ENCODE results near the gene BCL7B.
"Not testable (repeated sequence)": the region's sequence is repeated elsewhere in the genome, so short reads cannot be mapped to it uniquely, and the experiment has no call there.

The BCL7B gene

DNA sequence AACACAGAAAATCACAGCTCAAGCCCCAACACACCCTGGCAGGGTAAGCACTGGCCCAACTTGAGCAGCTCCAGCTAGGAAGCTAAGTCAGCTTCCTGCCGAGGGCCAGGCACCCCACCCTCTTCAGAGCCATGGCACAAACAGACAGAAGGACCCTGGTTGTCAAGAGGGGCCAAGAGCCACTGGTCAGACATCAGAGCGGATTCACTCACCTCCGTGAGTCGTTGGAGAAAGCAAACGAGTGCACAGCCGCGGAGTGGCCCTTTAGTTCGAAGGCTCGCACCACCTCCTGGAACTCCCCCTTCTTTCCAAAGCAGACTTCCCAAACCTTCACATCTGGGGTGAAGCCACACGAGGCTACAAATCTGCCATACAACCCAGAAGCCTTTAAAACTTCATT is 13.5 kb upstream of the BCL7B start:
- no peak for DNase-seq

DNA sequence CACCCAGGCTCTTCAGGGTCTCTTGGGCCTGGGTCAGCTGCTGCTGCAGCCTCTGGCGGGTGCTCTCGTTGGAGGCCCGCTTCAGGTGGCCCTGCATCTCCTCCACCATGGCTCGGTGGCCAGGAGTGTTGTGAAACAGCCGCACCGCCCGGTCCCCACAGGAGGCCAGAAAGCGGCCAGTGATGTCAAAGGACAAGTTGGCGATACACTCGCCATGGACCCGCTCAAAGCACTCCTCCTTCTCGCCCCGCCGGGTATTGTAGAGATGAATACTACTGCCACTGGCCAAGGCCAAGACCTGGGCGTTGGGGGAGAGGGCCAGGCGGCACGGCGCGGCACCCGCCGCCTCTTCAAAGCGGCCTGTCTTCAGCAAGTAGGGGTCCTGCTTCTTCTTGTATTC is 13.0 kb upstream of the BCL7B start:
- DNase-seq = no peak

DNA sequence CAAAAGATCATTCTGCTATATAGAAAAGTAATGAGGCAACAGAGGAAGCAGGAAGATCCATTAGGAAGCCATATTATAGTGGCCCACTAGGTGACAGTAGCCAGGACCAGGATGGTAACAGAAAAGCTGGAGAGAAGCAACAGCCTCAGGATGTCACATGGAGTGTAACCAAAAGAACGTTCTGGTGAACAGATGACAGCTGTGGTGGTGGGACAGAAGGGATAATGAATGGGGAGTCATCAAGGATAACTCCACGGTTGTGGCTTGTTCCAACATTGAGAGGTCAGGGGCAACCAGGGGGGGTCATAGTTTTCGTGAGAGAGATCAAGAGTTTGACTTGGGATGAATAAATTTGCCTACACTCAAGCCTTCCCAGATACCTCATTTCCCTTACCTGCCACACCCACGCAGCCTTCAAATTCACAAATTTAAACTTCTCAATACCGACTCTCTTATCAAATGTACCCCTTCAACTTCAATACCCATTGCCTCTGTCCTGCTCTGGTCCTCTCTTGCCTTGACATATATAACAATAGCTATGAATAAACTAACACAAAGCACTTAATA is 11.6 kb upstream of the BCL7B start:
- no peak for DNase-seq

DNA sequence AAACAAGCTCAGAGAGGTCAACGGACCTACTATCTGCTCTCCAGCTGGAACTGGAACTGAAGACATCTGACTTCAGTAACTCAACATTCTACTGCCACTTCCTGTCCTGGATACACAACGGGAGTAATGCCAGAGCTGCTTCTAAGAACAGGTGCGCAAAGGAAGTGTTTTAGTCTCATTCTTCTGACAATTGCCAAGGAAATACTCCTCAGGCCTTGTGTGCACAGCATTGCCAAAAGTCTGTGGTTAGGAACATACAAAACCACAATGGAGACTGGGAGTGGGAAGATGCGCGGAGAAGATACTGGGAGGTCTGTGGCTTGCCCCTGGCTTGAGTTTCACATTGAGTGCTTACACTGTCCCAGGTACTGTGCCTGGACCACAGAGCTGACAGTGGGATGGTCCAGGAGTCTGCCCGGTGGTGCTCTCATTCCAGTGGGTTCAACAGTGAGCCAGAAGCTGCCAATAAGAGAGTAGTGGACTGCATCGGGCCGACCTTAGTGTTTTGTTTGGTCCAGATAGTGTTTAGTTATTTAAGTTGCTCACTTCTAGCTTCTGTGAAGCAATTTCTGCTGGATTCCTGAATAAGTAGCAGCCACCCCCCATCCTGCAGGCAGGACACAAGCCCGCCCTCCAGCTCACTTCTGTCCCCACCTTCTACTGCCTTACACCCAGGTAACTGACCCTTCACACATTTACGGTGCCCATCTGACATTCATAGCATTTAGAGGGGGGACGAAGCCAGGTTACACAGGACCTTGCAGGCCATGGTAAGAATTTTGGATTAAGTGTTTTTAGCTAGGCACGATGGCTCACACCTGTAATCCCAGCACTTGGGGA is 10.6 kb upstream of the BCL7B start:
- no peak for DNase-seq

DNA sequence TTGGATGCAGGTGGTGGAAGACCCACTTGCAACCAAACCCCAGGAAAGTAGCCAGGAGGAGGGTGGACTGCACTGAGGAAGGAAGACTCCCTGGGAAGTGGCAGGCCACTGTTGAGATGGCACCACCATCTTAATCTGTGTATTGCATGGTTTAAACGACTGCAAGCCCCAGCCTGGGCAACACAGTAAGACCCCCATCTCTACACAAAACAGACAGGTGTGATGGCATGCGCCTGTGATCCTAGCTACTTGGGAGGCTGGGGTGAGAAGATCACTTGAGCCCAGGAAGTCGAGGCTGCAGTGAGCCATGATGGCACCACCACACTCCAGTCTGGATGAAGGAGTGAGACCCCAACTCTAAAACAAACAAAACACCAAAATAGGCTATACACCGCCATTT is 9.7 kb upstream of the BCL7B start:
- no peak for DNase-seq

DNA sequence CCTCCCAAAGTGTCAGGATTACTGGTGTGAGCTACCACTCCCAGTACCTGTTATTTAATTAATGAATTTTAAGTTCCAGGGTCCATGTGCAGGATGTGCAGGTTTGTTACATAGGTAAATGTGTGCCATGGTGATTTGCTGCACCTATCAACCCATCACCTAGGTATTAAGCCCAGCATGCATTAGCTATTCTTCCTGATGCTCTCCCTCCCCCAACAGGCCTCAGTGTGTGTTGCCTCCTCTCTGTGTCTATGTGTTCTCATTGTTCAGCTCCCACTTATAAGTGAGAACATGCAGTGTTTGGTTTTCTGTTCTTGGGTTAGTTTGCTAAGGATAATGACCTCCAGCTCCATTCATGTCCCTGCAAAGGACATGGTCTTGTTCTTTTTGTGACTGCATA is 8.9 kb upstream of the BCL7B start:
- DNase-seq = not testable (repeated sequence)

DNA sequence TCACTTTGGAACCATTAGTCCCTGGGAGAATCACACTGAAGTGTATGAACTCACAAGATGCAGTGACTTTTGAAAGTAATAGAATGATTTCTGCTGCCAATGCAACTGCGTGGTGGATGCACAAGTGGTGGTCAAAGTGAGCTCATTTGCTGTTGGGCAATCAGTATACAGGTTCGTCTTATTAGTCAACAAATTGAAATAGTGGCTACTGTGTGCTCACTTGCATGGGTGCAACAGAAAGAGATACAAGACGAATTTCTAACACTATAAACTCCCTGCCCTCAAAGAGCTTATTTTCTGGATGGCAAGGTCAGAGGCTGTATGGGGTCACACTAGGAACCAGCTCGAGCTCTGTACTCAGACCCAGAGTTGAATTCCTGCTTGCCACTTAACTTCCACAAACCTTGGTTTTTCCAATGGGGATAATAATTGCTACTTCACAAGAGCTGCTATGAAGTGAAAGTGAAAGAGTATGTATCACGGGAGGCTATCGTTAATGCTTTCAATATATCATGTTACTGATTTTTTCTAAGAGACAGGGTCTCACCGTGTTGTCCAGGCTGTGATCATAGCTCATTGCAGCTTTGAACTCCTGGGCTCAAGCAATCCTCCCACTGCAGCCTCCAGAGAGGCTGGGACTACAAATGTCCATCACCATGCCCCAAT is 8.3 kb upstream of the BCL7B start:
- DNase-seq = no peak

DNA sequence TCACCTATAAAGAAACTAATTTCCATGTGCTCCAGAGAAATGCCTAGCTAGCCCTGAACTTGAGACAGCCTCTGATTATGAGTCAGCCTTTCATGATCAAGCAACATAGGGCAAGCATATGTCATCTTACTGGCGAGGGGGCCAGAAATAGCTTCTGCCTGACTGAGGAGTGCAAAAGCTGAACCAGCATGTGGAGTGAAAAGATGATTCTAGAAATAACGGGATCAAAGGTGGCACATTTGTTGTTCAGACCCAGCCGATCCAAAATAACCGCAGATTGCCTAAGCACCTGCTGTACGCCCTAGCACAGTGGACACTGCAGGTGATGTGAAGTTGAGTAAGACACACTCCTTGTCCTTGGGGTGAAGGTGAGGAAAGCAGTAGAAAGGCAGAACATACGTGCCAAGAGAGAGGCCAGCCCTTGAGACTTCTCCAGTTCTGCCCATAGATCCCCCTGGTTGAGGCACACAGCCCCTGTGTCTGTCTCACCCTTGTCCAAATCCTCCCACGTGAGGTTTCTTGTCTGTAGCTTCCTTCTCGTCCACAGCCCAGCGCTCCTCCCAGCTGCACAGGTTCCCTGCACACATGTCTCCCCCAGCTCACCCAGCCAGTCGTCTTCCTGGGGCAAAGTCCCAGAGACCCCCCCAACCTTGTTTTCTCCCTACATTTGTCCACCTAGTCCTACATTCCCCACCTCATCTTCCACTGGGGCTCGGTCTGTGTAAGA is 2.8 kb upstream of the BCL7B start:
- DNase-seq = peak; percentile 47

DNA sequence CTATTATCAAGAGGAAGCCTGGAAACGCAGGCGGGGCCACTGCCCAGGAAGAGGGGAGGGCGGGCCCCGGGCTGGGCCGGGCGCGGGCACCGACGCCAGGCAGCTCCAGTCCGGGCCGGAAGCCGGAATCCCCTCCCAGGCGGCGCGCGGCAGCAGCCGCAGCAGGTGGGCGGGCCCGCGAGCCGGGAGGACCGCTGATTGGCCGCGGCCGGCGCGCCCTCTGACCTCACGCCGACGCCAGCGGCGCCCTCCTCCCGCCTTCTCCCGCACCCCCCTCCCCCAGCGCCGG is 438 bp downstream of the BCL7B start:
- DNase-seq = peak; percentile 96

DNA sequence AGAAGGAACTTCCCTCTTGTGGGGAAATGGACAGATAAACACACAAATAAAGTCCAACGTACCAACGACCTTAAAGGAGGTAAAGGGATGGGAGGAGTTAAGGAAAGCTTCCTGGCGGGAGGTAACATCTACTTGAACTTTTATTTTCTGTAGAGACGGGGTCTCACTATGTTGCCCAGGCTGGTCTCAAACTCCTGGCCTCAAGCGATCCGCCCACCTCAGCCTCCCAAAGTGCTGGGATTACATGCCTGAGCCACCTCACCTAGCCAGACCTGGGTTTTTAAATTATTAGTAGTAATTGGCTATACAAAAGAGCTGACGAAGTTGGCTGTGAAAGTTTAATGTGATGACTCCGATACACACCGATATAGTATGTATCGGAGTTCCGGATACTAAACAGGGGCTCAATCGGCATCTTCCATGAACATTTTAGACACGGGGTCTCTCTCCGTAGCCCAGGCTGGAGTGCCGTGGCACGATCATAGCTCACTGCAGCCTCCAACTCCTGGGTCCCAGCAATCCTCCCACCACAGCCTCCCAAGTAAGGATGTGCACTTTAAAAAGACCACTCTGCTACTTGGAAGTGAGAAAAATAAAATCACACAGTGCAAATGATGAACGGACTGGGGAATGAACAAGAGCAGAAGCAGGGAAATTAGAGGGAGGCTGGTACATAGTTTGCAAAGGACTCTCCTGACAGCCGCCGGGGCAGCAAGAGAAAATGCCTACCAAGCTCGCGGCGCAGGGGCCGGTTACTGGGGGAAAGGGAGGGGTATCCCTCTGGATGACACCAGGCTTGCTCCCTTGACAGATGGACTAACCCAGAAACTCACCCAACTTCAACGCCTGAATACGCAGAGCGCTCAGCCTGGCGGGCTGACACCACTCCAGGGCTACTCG is 1.0 kb downstream of the BCL7B start:
- DNase-seq = no peak

DNA sequence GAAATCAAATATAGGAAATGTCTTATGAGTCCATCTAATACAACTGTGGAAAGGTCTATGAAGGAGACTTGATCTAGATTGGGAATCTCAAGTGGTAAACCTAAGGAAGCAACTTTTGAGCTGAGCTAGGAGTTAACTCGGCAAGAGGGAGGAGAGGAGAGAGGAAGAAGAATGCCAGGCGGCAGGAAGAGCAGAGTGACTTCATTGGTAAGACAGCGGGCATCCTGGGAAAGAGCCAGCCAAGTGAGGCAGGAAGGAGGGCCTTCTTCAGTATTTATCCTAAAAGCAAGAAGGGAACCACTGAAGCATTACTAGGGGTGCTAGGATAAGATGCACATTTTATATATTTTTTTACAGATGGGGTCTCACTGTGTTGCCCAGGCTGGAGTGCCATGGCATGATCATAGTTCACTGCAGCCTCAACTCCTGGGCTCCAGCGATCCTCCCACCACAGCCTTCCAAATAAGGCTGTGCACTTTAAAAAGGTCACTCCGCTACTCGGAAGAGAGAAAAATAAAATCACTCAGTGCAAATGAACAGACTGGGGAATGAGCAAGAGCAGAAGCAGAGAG is 2.0 kb downstream of the BCL7B start:
- DNase-seq = no peak

DNA sequence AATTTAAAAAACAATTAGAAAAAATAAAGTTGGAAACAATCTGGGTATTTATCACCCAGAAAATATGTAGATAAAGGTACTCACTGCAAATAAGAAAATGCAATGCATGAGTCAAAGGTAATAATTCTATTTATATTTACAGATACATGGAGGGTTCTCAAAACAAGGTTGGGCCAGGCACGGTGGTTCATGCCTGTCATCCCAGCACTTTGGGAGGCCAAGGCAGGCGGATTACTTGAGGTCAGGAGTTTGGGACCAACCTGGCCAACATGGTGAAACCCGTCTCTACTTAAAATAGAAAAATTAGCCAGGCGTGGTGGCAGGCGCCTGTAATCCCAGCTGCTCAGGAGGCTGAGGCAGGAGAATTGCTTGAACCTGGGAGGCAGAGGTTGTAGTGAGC is 7.4 kb downstream of the BCL7B start:
- DNase-seq = not testable (repeated sequence)

DNA sequence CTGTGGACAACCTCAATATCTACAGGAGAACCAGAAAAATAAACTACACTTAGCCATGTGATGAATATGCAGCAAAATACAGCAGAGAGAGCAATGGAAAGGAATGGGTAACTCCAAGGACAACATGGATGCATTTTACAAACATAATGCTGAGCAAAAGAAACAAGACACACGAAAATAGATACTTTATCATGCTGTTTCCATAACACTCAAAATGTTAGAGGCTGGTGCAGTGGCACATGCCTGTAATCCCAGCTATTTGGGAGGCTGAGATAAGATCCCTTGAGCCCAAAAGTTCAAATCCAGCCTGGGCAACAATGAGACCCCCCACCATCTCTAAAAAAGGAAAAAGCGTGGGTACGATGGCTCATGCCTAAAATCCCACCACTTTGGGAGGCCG is 8.3 kb downstream of the BCL7B start:
- no peak for DNase-seq

DNA sequence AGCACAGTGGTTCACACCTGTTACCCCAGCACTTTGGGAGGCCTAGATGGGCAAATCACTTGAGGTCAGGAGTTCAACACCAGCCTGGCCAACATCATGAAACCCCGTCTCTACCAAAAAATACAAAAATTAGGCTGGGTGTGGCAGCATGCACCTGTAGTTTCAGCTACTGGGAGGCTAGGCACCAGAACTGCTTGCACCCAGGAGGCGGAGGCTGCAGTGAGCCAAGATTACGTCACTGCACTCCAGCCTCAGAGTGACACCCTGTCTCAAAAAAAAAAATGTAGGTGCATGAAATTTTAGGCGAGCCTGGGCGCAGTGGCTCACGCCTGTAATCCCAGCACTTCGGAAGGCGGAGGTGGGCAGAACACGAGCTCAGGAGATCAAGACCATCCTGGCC is 9.6 kb downstream of the BCL7B start:
- no peak for DNase-seq

DNA sequence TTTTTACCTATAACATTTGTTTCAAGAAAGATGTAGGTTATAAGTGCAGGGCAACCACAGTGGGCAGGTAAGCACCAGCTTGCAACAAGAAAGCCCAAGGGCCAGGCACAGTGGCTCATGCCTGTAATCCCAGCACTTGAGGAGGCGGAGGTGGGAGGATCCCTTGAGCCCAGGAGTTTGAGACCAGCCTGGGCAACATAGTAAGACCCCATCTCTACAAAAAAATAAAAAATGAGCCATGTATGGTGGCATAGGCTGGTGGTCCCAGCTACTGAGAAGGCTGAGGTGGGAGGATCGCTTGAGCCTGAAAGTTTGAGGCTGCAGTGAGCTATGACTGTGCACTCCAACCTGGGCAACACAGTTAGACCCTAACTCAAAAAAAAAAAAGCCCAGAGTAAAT is 12.8 kb downstream of the BCL7B start:
- no peak for DNase-seq

DNA sequence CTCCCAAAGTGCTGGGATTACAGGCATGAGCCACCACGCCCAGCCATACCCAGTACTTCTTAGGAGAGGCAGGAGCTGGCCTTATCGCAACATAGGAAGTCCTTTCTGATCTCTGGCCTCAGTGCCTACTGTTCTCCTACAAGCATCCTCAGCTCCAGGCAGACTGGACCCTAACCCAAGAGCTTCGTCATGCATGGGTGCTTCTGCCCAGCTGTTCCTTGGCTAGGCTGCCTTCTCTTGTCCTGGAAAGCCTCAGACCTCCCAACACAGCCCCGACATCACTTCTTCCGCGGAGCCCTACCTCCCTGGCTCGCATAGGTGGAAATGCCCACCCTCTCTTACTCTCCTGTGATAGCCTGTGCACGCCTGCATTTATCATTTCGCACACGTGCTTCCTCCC is 15.8 kb downstream of the BCL7B start:
- DNase-seq = no peak

DNA sequence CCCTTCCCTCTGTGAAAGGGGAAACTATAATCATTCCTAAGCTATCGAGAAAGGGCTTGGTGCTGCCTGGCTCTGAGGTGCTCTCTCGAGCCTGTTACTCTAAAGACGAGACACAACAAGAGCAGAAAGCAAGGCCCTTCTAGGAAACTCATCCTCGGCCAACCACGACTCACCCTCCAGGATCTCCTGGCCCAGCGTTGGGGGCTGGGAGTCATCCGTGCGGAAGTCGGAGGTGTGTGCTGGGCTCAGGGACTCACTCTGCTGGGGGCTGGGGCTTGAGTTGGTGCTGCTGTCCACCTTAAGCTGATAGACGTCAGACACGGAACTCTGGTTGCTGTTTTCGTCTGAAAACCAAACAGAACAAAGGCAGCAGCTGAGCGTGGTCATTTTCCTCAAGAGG is 17.8 kb downstream of the BCL7B start:
- DNase-seq = no peak

DNA sequence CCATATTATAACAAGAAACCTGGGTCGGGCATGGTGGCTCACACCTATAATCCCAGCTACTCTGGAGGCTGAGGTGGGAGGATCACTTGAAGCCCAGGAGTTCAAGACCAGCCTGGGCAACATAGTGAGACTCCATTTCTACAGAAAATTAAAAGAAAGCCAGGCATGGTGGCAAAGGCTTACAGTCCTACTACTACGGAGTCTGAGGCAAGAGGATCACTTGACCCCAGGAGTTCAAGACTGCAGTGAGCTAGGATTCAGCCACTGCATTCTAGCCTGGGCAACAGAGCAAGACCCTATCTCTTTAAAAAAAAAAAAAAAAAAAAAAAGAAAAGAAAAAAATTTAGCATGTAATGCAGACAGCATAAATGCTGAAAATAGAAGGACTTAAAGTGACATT is 19.0 kb downstream of the BCL7B start:
- DNase-seq = not testable (repeated sequence)

DNA sequence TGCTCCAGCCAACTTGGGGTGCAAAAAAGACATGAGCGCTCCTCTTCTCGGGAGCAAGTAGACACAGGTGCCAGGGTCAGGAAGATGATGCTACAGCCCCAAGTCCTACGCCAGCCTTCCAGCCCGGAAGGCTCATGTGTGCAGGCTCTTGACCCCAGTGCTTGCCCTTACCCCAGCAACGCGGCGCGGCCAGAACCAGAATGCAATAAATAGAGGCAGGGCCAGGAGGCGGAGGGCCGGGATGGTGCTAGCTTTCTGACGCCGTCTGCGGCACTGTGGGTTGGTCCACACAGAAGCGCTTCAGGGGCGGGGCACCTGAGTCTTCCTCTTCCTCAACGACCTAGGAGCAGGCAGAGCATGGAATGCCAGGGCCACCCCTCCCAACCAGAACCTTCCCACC is 20.4 kb downstream of the BCL7B start:
- no peak for DNase-seq

DNA sequence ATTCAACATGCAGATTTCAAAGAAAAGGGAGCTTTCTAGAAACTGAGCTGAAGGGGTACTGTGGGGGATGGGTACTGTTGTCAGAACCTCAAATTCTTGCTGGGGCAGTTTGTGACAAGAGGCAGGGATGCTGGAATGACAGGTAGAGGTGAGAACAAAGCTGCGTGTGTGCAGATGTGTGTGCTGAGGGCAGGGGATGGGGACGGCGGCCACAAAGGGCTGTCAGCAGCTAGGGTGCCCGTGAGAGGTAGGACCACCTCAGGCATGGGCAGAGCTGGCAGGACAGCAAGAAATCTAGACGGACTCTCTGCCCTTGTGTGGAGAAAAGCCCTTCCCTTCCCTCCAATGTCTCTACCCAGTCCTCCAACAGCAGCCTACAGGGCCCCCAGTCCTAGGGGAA is 21.0 kb downstream of the BCL7B start:
- no peak for DNase-seq

DNA sequence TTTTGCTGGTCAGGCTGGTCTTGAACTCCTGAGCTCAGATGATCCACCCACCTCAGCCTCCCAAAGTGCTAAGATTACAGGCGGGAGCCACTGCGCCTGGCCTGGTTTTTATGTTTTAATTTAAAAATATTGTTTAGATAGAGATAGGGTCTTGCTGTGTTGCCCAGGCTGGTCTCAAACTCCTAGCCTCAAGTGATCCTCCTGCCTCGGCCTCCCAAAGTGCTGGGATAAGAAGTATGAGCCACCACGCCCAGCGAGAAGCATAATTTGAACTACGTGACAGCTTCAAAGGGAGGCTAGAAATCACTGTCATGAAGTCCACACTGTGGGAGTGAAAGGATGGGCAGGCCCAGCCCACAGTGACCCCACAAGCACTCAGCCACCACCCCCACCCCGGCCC is 21.6 kb downstream of the BCL7B start:
- not testable (repeated sequence) for DNase-seq

DNA sequence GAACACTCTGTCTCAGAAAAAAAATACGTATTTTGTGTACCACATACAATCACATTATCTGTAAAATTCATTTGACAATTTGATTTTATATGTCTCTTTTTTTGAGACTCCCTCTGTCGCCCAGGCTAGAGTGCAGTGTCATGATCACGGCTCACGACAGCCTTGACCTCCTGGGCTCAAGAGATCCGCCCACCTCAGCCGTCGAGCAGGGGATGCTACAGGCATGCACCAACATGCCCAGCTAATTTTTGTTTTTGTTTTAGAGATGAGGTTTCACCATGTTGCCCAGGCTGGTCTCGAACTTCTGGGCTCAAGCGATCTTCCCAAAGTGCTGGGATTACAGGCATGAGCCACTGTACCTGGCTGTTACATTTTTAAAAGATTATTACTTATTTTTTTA is 23.7 kb downstream of the BCL7B start:
- no peak for DNase-seq

All from activated CD4-positive, alpha-beta T cell treated with anti-CD3 and anti-CD28 coated beads, Interleukin-2, Interleukin-6, amounts not matched to agents 100 ng/mL and 50 ng/mL, durations not matched to agents 16 hours and 8 hours (primary cell).